ENCODE data around the gene ADGRV1.

The ADGRV1 gene

GRCh38 chr5:91146230-91146629 is 587.6 kb downstream of the ADGRV1 start:
- Histone ChIP-seq H4K20me1 (ENCODE audit: control insufficient read depth, insufficient read depth, low read depth, low read length) (no peaks in the 10 kb centered on the region), H3K36me3 (ENCODE audit: control insufficient read depth, low read length) (no peaks in the 10 kb centered on the region), H3K4me2 (ENCODE audit: low read length) (no peak overlapping the region), H3F3A (ENCODE audit: control insufficient read depth, insufficient read depth) (no peaks in the 10 kb centered on the region), H3K4me3 (ENCODE audit: low read length) (no peak overlapping the region), H3K9me2 (replicated peaks; ENCODE audit: control insufficient read depth, low read length) (no peaks in the 10 kb centered on the region), H3K79me2 (ENCODE audit: control insufficient read depth, low read length) (no peaks in the 10 kb centered on the region), H3K27ac (ENCODE audit: low read depth, low read length) (no peak overlapping the region), H3K9me3 (ENCODE audit: control insufficient read depth, insufficient read depth, low read length) (peaks cover 4% of the 10 kb centered on the region; the same call in 1 of the 2 replicates), H3K4me1 (ENCODE audit: control insufficient read depth, low read length) (no peaks in the 10 kb centered on the region), H3K27me3 (ENCODE audit: control insufficient read depth, low read length) (no peaks in the 10 kb centered on the region)
- TF ChIP-seq EZH2phosphoT487 (IDR thresholded peaks at IDR 0.05; ENCODE audit: borderline replicate concordance, low read length) = no peak
- TF ChIP-seq, protein P1, sequence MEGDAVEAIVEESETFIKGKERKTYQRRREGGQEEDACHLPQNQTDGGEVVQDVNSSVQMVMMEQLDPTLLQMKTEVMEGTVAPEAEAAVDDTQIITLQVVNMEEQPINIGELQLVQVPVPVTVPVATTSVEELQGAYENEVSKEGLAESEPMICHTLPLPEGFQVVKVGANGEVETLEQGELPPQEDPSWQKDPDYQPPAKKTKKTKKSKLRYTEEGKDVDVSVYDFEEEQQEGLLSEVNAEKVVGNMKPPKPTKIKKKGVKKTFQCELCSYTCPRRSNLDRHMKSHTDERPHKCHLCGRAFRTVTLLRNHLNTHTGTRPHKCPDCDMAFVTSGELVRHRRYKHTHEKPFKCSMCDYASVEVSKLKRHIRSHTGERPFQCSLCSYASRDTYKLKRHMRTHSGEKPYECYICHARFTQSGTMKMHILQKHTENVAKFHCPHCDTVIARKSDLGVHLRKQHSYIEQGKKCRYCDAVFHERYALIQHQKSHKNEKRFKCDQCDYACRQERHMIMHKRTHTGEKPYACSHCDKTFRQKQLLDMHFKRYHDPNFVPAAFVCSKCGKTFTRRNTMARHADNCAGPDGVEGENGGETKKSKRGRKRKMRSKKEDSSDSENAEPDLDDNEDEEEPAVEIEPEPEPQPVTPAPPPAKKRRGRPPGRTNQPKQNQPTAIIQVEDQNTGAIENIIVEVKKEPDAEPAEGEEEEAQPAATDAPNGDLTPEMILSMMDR (IDR thresholded peaks at IDR 0.05; ENCODE audit: low read depth, low read length, poor library complexity, severe bottlenecking) = no peak

DNA sequence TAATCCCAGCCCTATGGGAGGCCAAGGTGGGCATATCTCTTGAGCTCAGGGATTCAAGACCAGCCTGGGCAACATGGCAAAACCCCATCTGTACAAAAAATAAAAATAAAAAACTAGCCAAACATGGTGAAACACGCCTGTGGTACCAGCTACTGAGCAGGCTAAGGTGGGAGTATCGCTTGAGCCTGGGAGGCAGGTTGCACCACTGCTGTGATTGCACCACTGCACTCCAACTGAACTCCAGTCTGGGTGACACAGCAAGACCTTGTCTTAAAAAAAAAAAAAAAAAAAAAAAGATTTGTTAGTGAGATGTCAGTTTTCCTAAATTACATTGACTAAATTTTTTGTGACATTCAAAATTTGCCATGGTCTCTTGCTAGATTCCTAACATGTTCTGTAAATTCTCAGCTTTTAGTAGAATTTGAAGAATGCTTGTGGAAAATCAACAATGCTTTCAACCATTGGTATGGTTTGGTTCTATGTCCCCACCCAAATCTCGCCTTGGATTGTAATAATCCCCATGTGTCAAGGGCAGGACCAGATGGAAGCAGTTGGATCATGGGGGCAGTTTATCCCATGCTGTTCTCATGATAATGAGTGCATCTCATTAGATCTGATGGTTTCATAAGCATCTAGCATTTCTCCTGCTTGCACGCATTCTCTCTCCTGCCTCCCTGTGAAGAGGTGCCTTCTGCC is 588.5 kb downstream of the ADGRV1 start:
- H3K36me3 ChIP-seq (ENCODE audit: control insufficient read depth, low read length) = no peaks in the 10 kb centered on the region
- peaks cover 4% of the 10 kb centered on the region; the same call in 1 of the 2 replicates for H3K9me3 ChIP-seq (ENCODE audit: control insufficient read depth, insufficient read depth, low read length)
- no peaks in the 10 kb centered on the region for H3K27me3 ChIP-seq (ENCODE audit: control insufficient read depth, low read length)
- H3K9me2 ChIP-seq (replicated peaks; ENCODE audit: control insufficient read depth, low read length) = no peaks in the 10 kb centered on the region
- TF ChIP-seq, protein P1 (IDR thresholded peaks at IDR 0.05; ENCODE audit: low read depth, low read length, poor library complexity, severe bottlenecking) = no peak
- TF ChIP-seq EZH2phosphoT487 (IDR thresholded peaks at IDR 0.05; ENCODE audit: borderline replicate concordance, low read length) = no peak
- H3K4me1 ChIP-seq (ENCODE audit: control insufficient read depth, low read length) = no peaks in the 10 kb centered on the region
- no peak overlapping the region for H3K27ac ChIP-seq (ENCODE audit: low read depth, low read length)
- H3K79me2 ChIP-seq (ENCODE audit: control insufficient read depth, low read length) = no peaks in the 10 kb centered on the region
- no peak overlapping the region for H3K4me3 ChIP-seq (ENCODE audit: low read length)
- H3F3A ChIP-seq (ENCODE audit: control insufficient read depth, insufficient read depth) = no peaks in the 10 kb centered on the region
- H4K20me1 ChIP-seq (ENCODE audit: control insufficient read depth, insufficient read depth, low read depth, low read length) = no peaks in the 10 kb centered on the region
- H3K4me2 ChIP-seq (ENCODE audit: low read length) = no peak overlapping the region

- Histone ChIP-seq H3K27ac (ENCODE audit: low read depth, low read length) (no peak overlapping the region), H3K36me3 (ENCODE audit: control insufficient read depth, low read length) (no peaks in the 10 kb centered on the region), H3K9me3 (ENCODE audit: control insufficient read depth, insufficient read depth, low read length) (peaks cover 4% of the 10 kb centered on the region; the same call in 1 of the 2 replicates), H3K27me3 (ENCODE audit: control insufficient read depth, low read length) (no peaks in the 10 kb centered on the region), H3K4me1 (ENCODE audit: control insufficient read depth, low read length) (no peaks in the 10 kb centered on the region), H3K79me2 (ENCODE audit: control insufficient read depth, low read length) (no peaks in the 10 kb centered on the region), H3K9me2 (replicated peaks; ENCODE audit: control insufficient read depth, low read length) (no peaks in the 10 kb centered on the region), H3F3A (ENCODE audit: control insufficient read depth, insufficient read depth) (no peaks in the 10 kb centered on the region), H3K4me2 (ENCODE audit: low read length) (no peak overlapping the region), H3K4me3 (ENCODE audit: low read length) (no peak overlapping the region), H4K20me1 (ENCODE audit: control insufficient read depth, insufficient read depth, low read depth, low read length) (no peaks in the 10 kb centered on the region)
- TF ChIP-seq, protein P1 (IDR thresholded peaks at IDR 0.05; ENCODE audit: low read depth, low read length, poor library complexity, severe bottlenecking) = no peak
- TF ChIP-seq EZH2phosphoT487 (IDR thresholded peaks at IDR 0.05; ENCODE audit: borderline replicate concordance, low read length) = no peak
Measured at GRCh38 chr5:91150234-91150633, 591.6 kb downstream of the ADGRV1 start.

All from DOHH2 (cell line).